CD4-positive, alpha-beta T cell (primary cell): ENCODE measurements around the gene TACSTD2. TPM values are rescaled to one million over a fixed set of nuclear protein-coding genes. Genes with fewer than 3 reads are reported as not detected.

Source experiments
- ATAC-seq: fragments of 200-7000 bp; cut with Tn5 transposase; one replicate; pipeline ENCODE4 v1.10.0; 2022; ENCODE audit warnings: mild to moderate bottlenecking; ENCODE audit not compliant: poor library complexity
- CTCF ChIA-PET: fragments of 350-600 bp; sonication (Branson Sonifier 250); formaldehyde crosslinking; loops from one replicate; lab custom pipeline; 2021; ENCODE audit warnings: antibody characterized with exemption, inconsistent platforms; lab: Charles Lee
- POLR2A ChIA-PET: fragments of 350-600 bp; sonication (Branson Sonifier 250); formaldehyde crosslinking; loops from one replicate; lab custom pipeline; 2021; ENCODE audit warnings: antibody characterized with exemption, inconsistent platforms; lab: Charles Lee
- DNase-seq, 14 experiments: peaks; one replicate each; pipeline ENCODE4 v3.0.0-alpha.2; 2013 to 2020; ENCODE audit warnings: mixed read lengths in 2 of 14
- H3K27ac ChIP-seq, 2 donors: one replicate each; pipeline versions ENCODE4 v1.5.1 to v1.7.0; 2013; ENCODE audit warnings: low read length in 2 of 2, low read depth in 1 of 2, mild to moderate bottlenecking in 1 of 2
- H3K27me3 ChIP-seq, 2 experiments: 1 replicate in 1 of 2; 2 replicates in 1 of 2; pipeline versions ENCODE4 v1.6.1 to v1.7.0; 2013; ENCODE audit warnings: low read length in 2 of 2, control low read depth in 1 of 2, mild to moderate bottlenecking in 1 of 2, moderate library complexity in 1 of 2; ENCODE audit not compliant: insufficient read depth in 2 of 2, control insufficient read depth in 1 of 2
- H3K36me3 ChIP-seq: one replicate; pipeline ENCODE4 v1.6.1; 2013; ENCODE audit warnings: low read length, control low read depth; ENCODE audit not compliant: insufficient read depth
- H3K4me1 ChIP-seq: one replicate; pipeline ENCODE4 v1.6.1; 2013; ENCODE audit warnings: low read length, control low read depth; ENCODE audit not compliant: insufficient read depth
- H3K4me3 ChIP-seq: one replicate; pipeline ENCODE4 v1.5.1; 2013; ENCODE audit warnings: mild to moderate bottlenecking, low read length, moderate library complexity
- H3K9me3 ChIP-seq, 2 experiments: 1 replicate in 1 of 2; 2 replicates in 1 of 2; pipeline versions ENCODE4 v1.6.1 to v1.7.0; 2013; ENCODE audit warnings: low read length in 2 of 2, mild to moderate bottlenecking in 2 of 2, control low read depth in 1 of 2, moderate library complexity in 1 of 2; ENCODE audit not compliant: control insufficient read depth in 1 of 2, insufficient read depth in 1 of 2
- H3K27ac Mint-ChIP-seq: one replicate; pipeline ENCODE4 v1.8.0; 2020; ENCODE audit warnings: mixed read lengths
- H3K27me3 Mint-ChIP-seq: one replicate; pipeline ENCODE4 v1.8.0; 2021; ENCODE audit warnings: mixed read lengths
- H3K36me3 Mint-ChIP-seq: one replicate; pipeline ENCODE4 v1.8.0; 2021; ENCODE audit warnings: low read depth, mixed read lengths
- H3K4me1 Mint-ChIP-seq: one replicate; pipeline ENCODE4 v1.8.0; 2021; ENCODE audit warnings: low read depth, mixed read lengths
- H3K4me3 Mint-ChIP-seq: one replicate; pipeline ENCODE4 v1.8.0; 2020; ENCODE audit warnings: mild to moderate bottlenecking, mixed read lengths
- H3K9me3 Mint-ChIP-seq: one replicate; pipeline ENCODE4 v1.8.0; 2020; ENCODE audit warnings: mixed read lengths
- intact Hi-C, 2 experiments: fragments of 100-400 bp; cut with DNase I in 1 of 2; cut with micrococcal nuclease in 1 of 2; formaldehyde crosslinking; loops; one replicate each; pipeline versions ENCODE4 v1.15.1 to v1.9.0; 2023 to 2025; cut with DNase I, micrococcal nuclease
- total RNA-seq, 174 experiments: library from RNA in 2 of 174; stranded (reverse) in 2 of 174; gene quantifications; one replicate each; pipeline ENCODE4 v1.2.3 and lab custom pipeline; 2021 to 2026
- TF ChIP-seq, protein P1 (sequence below): fragments of 200-600 bp; IDR thresholded peaks from one replicate; pipeline ENCODE4 v1.8.0; 2022; ENCODE audit warnings: antibody characterized with exemption, mild to moderate bottlenecking

Gene TACSTD2
- total RNA-seq, 2 experiments from 2014 or later: 0.36 TPM

DNA sequence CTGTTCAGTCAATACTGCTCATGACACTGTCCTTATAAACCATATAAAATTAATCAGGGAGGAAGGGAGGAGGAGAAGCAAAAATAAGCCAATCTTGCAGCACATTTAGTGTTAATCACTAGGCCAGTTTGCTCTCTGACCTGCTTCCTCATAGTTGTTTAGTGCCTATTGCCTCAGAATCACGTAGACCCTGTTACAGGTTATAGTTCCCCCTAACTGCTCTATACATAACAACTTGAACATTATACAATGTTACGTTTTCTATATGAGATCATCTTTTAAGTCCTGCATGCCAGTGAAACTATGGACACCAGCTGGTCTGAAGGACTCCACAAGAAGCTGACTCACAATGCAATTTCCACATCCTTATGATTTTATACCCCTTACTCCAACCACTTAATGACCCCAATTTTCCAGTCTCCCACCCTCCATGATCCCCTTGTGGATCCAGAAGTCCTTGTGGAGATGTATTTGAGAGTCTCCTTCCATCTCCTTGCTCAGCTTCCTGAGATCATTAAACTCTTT, 34.9 kb upstream of the TACSTD2 start:
- peaks cover 3% of the 10 kb centered on the region for H3K9me3 Mint-ChIP-seq
- ChIA-PET POLR2A (no interaction called here), CTCF (no interaction called here)
- H3K4me1 Mint-ChIP-seq: no peaks in the 10 kb centered on the region
- peaks cover 51% of the 10 kb centered on the region for H3K27me3 Mint-ChIP-seq
- Histone ChIP-seq H3K4me3 (no peak overlapping the region), H3K27me3 (peaks cover 4 to 6% of the 10 kb centered on the region in 2 experiments), H3K27ac (no peak overlapping the region), H3K36me3 (no peaks in the 10 kb centered on the region), H3K4me1 (no peaks in the 10 kb centered on the region), H3K9me3 (peaks cover 0 to 3% of the 10 kb centered on the region in 2 experiments)
- intact Hi-C loops: no loop called here
- no peaks in the 10 kb centered on the region for H3K36me3 Mint-ChIP-seq
- H3K27ac Mint-ChIP-seq: no peak overlapping the region
- H3K4me3 Mint-ChIP-seq: no peak overlapping the region
- ATAC-seq (no peak), DNase-seq (no peak)
- TF ChIP-seq, protein P1, sequence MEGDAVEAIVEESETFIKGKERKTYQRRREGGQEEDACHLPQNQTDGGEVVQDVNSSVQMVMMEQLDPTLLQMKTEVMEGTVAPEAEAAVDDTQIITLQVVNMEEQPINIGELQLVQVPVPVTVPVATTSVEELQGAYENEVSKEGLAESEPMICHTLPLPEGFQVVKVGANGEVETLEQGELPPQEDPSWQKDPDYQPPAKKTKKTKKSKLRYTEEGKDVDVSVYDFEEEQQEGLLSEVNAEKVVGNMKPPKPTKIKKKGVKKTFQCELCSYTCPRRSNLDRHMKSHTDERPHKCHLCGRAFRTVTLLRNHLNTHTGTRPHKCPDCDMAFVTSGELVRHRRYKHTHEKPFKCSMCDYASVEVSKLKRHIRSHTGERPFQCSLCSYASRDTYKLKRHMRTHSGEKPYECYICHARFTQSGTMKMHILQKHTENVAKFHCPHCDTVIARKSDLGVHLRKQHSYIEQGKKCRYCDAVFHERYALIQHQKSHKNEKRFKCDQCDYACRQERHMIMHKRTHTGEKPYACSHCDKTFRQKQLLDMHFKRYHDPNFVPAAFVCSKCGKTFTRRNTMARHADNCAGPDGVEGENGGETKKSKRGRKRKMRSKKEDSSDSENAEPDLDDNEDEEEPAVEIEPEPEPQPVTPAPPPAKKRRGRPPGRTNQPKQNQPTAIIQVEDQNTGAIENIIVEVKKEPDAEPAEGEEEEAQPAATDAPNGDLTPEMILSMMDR: no peak

- ChIA-PET CTCF (no interaction called here), POLR2A (no interaction called here)
- ATAC-seq (no peak), DNase-seq (no peak)
- Histone ChIP-seq H3K27ac (no peak overlapping the region), H3K9me3 (peaks cover 3 to 10% of the 10 kb centered on the region in 2 experiments), H3K36me3 (no peaks in the 10 kb centered on the region), H3K27me3 (peaks cover 4 to 6% of the 10 kb centered on the region in 2 experiments), H3K4me3 (no peak overlapping the region), H3K4me1 (no peaks in the 10 kb centered on the region)
- no peak overlapping the region for H3K4me3 Mint-ChIP-seq
- H3K27me3 Mint-ChIP-seq: peaks cover 55% of the 10 kb centered on the region
- intact Hi-C loops: no loop called here
- no peaks in the 10 kb centered on the region for H3K4me1 Mint-ChIP-seq
- H3K9me3 Mint-ChIP-seq: peaks cover 11% of the 10 kb centered on the region
- TF ChIP-seq, protein P1: no peak
- H3K27ac Mint-ChIP-seq: no peak overlapping the region
- H3K36me3 Mint-ChIP-seq: no peaks in the 10 kb centered on the region
These were observed 31.9 kb upstream of the TACSTD2 start for GRCh38 chr1:58608945-58609344.

DNA sequence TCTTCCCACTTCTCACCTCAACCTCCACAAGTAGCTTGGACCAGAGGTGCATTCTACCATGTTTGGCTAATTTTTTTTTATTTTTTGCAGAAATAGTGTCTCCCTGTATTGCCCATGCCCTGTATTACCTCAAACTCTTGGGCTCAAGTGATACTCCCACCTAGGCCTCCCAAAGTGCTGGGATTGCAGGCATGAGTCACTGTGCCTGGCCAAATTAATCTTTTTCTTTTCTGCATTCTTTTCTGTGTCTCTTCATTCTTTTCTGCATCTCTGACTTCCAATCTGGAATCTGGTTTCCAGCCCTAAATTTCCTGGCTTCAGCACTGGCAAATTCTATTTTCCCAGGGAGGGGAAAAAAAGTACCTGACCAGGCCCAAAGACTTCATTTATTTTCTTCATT, 31.2 kb upstream of the TACSTD2 start:
- intact Hi-C loops: no loop called here
- ChIA-PET CTCF (interaction anchor here (0.7 kb wide), 1 partner anchor 31 kb away, joined by 3 read pairs; no protein-coding TSS in a partner anchor), POLR2A (no interaction called here)
- ATAC-seq (no peak), DNase-seq (no peak)
- Histone ChIP-seq H3K4me1 (no peaks in the 10 kb centered on the region), H3K9me3 (peaks cover 3 to 10% of the 10 kb centered on the region in 2 experiments), H3K27ac (no peak overlapping the region), H3K27me3 (peaks cover 4 to 6% of the 10 kb centered on the region in 2 experiments), H3K36me3 (no peaks in the 10 kb centered on the region), H3K4me3 (no peak overlapping the region)
- H3K4me3 Mint-ChIP-seq: no peak overlapping the region
- no peaks in the 10 kb centered on the region for H3K4me1 Mint-ChIP-seq
- H3K27me3 Mint-ChIP-seq: peaks cover 60% of the 10 kb centered on the region
- TF ChIP-seq, protein P1: no peak
- H3K9me3 Mint-ChIP-seq: peaks cover 12% of the 10 kb centered on the region
- H3K27ac Mint-ChIP-seq: no peak overlapping the region
- no peaks in the 10 kb centered on the region for H3K36me3 Mint-ChIP-seq
